Activated CD4-positive, alpha-beta T cell treated with anti-CD3 and anti-CD28 coated beads for 48 hours (primary cell): ENCODE data around the gene NPW.
A peak's percentile ranks its signal among the peaks of the same experiment; 100 is the strongest.

Experiments
- DNase-seq: peaks from one replicate; pipeline ENCODE4 v3.0.0-alpha.2; 2020

NPW gene

DNA sequence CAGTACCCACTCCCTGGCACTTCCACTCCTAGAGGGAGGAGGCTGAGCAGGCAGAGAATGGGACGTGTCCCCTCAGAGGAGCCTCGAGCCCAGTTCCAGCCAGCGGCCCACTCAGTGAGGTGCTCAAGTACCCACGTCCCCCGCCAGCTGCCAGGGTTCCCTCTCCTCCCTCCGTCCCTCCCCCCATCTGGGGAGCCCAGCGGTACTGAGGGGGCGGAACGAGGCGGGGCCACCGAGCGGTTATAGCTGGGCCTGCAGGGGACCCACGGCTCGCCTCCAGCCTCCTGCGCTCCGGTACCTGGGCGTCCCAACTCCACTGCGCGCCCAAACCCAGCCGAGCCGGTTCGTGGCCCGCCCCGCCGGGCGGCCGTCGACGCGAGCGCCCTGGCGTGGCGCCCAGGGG is at the start of gene NPW:
Gene NPW (plus strand): TSS at position 268 of the 403 bp plus-strand sequence.
- DNase-seq: peak; percentile 47

DNA sequence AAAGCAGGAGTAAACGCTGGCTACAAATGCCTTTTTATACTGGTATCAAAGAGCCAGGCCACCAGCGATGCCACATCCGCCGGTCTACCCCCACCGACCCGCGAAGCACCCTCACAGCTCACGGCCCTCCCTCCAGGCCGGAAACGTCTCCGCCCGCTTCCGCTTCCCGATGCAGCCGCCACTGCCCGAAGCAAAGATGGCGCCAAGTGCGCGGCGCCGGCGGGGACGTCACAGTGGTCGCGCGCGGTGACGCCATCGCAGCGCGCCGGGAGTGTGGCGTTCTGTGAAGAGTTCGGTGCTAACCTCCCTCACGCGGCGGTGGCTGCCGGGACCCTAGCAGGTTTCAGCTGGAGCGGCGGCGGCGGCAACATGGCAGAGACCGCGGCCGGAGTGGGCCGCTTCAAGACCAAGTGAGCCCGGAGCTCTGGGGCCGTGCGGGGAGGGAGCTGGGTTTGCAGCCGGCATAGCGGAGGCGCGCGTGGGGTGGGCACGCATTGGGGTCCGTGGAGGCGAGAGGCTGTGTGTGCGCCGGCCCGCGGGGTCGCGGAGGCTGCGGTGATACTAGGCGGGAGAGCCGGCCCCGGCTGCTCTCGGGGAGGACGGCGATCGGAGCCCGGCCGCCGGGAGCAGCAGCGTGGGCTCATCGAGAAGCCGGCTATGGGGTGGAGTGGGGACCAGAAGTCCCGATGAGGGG is 47.6 kb upstream of the NPW start, which contains the start of gene TBL3:
Gene TBL3 (plus strand): TSS at position 258 of the 694 bp plus-strand sequence. CDS start 112 bp downstream, at position 370.
- peak; percentile 97 for DNase-seq

GRCh38 chr16:1972490-1972877 is 47.1 kb upstream of the NPW start:
- peak; percentile 42 for DNase-seq

- DNase-seq: no peak
Observed at GRCh38 chr16:1973461-1974156, 46.0 kb upstream of the NPW start.

DNA sequence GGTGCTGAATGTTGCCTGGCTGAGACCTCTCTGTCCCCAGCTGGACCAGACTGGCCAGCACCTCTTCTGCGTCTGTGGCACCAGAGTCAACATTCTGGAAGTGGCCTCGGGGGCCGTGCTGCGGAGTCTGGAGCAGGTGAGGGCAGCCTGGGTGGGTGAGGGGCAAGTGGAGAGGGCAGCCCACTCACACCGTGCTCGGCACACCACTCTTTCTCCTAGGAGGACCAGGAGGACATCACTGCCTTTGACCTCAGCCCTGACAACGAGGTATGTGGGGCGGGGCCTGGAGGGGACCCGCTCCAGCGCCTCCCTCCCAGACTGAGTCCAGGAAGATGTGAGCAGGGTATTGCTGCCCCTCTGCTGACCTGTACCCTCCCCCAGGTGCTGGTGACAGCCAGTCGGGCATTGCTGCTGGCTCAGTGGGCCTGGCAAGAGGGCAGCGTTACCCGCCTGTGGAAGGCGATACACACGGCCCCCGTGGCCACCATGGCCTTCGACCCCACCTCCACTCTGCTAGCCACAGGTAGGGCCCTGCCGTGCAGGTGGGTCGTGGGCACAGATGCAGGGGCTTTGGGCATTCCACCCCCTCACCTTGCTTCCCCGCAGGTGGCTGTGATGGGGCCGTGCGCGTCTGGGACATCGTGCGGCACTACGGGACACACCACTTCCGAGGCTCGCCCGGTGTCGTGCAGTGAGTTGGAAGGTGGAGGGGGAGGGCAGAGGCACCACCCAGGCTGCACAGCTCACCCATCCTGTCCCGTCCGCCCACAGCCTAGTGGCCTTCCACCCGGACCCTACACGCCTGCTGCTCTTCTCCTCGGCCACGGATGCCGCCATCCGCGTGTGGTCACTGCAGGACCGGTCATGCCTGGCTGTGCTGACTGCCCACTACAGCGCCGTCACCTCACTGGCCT is 45.2 kb upstream of the NPW start:
- no peak for DNase-seq

DNA sequence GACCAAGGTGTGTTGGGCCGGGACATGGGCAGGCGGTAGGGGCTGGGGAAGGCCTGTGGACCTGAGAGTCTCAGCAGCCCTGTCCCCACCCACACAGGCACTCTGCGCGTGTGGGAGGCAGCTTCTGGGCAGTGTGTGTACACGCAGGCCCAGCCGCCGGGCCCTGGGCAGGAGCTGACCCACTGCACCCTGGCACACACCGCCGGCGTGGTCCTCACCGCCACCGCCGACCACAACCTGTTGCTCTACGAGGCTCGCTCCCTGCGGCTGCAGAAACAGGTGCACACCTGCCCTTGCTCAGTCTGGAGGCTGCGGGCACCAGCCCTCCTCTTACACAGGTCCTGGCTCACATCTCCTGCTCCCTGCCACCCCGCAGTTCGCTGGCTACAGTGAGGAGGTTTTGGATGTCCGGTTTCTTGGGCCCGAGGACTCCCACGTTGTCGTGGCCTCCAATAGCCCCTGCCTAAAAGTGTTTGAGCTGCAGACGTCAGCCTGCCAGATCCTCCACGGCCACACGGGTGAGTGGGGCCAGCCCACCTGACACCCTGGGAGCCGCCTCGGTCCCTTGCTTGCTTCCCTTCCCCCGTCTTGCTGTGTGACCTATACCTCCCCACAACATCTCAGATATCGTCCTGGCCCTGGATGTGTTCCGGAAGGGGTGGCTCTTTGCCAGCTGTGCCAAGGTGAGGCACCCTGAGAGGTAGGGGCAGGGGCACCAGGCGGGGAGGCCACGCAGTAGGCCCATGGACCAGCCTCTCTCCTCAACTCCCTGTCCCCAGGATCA is 44.0 kb upstream of the NPW start:
- DNase-seq: no peak

DNA sequence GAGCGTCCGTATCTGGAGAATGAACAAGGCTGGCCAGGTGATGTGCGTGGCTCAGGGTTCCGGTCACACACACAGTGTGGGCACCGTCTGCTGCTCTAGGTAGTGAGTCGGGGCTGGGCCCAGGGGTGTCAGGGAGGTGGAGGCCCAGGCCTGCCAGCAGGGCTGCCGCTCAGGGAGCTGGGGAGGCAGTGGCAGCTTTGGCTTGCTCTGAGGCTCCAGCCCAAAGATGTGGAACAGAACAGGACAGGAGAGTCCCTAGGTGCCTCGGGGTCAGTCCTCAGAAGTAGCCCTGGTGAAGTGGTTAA is 43.4 kb upstream of the NPW start:
- DNase-seq: no peak

DNA sequence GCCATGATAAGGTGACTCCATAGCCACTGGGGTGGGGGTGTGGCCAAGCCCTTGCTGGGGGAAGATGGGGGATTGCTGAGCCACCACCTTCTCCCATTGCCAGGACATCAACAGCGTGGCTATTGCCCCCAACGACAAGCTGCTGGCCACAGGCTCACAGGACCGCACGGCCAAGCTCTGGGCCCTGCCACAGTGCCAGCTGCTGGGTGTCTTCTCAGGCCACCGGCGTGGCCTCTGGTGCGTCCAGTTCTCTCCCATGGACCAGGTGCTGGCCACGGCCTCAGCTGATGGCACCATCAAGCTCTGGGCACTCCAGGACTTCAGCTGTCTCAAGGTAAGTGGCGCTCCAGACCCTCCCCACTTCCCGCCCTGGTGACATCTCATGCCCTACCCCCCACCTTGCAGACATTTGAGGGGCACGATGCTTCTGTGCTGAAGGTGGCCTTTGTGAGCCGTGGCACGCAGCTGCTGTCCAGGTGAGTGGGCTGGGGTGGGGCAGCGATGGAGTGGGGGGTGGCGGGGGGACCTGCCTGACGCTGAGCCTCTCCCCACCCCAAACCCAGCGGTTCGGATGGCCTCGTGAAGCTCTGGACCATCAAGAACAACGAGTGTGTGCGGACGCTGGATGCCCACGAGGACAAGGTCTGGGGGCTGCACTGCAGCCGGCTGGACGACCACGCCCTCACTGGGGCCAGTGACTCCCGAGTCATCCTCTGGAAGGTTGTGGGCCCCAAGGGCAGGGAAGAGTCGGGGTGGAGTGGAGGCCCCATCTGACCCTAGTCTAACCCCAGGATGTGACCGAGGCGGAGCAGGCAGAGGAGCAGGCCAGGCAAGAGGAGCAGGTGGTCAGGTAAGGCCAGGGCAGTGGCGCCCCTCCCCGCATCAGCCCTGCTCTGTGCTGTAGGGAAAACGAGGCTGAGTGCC is 42.4 kb upstream of the NPW start:
- no peak for DNase-seq

GRCh38 chr16:1977875-1978268 is 41.7 kb upstream of the NPW start:
- no peak for DNase-seq

- no peak for DNase-seq
Observed at GRCh38 chr16:1978476-1979120, 41.0 kb upstream of the NPW start.

GRCh38 chr16:1979271-1980029 is 40.1 kb upstream of the NPW start:
- peak; percentile 55 for DNase-seq

DNA sequence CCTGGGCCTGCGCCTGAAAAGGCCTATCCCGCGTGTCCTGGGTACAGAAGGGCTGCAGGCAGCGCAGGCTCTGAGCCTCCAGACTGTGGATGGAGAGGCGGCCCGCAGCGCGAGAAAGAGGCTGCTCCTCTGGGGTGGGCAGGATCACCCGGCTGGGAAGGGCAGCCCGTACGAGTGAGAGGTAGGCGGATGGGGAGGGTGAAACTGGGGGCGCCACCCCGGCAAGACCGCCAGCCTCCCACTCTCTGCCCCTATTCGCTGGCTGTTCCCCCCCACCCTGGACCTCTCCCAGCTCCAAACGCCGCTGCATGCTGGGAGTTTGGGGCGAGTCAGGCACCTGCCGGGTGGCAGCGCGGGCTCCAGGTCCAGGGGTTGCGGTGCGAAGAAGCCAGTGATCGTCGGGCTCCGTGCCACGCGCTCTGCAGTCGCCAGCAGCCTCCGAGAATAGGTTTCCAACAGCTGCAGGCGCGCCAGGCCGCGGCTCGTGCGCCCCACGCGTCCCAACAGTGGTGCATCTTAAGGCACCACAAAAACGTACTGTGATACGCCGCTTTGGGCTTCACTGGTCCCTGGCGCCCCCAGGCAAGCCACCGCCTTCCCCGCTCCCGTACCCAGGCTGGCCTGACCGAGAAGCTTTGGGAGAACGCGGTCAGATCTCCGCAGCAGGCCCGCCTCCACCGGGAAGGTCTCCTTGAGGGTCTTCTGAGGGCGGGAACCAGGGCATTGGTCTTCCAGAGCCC is 39.4 kb upstream of the NPW start:
- DNase-seq: peak; percentile 36

GRCh38 chr16:1980770-1981087 is 38.9 kb upstream of the NPW start:
- no peak for DNase-seq

DNA sequence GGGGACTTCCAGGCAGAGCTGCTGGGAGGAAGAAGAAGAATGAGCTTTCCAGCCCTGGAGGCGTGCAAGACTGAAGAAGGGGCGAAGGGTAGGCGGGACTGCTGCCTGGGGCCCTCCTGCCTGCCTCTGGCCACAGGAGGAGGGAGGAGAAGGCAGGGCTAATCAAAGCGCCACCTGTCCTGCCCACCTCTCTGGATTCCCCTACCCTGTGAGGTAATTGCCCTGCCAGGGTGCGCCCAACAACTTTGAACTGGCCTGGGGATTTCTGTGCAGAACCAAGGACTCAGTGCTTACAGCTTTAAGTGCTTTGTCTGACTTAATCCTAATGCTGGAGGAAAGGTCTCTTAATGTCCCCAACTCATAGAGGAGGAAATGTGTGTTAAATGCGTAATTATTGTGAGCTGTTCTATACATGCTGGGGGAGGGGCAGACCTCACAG is 38.2 kb upstream of the NPW start, which contains the start of gene NOXO1:
Gene NOXO1 (minus strand): TSS at position 72 of the 439 bp plus-strand sequence. CDS start 290 bp downstream, outside the sequence.
- DNase-seq: no peak

- no peak for DNase-seq
Observed at GRCh38 chr16:1982013-1982433, 37.6 kb upstream of the NPW start.

DNA sequence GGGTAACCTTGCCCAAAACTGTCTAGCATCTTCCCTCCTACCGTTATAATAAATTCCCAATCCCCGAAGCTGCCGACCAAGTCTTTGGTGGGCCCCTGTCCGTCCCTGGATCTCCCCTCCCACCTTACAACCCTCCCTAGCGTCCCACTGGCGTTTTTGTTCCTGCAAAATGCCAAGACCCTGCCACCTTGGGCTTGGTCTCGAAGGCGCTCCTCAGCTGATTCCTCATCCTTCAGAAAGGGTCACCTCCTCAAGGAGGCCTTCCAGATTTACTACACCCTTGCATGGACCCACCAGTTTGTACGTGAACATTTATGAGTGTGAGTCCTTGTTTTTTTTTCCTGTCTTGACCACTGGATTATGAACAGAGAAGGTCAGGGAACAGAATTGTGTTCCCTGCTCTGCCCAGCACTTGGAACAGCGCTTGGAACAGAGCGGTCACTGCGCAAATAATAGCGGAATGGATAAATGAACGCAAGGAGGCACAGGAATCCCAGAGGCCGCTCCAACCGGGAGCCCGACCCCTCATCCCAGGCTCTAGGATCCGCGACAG is 36.5 kb upstream of the NPW start:
- DNase-seq: no peak

GRCh38 chr16:1983544-1984346 is 35.8 kb upstream of the NPW start, which contains the start of gene GFER:
Gene GFER (plus strand): TSS chr16:1984193. CDS start chr16:1984219, 26 bp downstream.
- peak; percentile 77 for DNase-seq
